Mammary epithelial cell (primary cell): Measurements from ENCODE around the gene MSANTD1.

Source experiments
- EZH2 ChIP-seq: IDR thresholded peaks from 2 replicates; pipeline ENCODE4 v1.6.1; 2012; ENCODE audit warnings: low read length, inconsistent platforms, borderline replicate concordance
- TF ChIP-seq, protein P1 (sequence below), 2 donors: IDR thresholded peaks in 1 of 2; conservative IDR thresholded peaks in 1 of 2; 2 replicates each; pipeline ENCODE4 v1.5.1; 2011 to 2012; ENCODE audit warnings: inconsistent platforms in 2 of 2, low read length in 2 of 2, mild to moderate bottlenecking in 2 of 2, control low read depth in 1 of 2, low read depth in 1 of 2; ENCODE audit not compliant: insufficient read depth in 1 of 2; ENCODE audit errors: extremely low read depth in 1 of 2

DNA sequence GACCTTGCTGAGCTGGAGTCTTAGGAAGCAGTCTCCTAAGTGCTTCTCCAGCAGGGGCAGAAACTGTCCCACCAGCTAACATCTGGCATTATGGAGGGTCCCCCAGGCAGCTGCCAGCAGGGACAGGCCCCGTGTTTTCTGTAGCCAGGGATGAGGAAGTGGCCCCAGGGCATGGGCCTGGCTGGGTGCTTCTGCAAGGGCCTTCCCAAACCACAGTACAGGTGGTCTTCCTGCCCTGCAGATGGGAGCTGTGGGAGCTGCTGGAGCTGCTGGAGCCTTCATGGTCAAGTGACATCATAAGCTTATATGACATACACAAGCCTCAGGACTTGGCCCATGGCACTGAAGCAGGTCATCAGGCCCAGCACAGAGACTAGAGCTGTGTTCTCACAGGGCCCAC lies 5.0 kb upstream of the MSANTD1 start:
- TF ChIP-seq, protein P1, sequence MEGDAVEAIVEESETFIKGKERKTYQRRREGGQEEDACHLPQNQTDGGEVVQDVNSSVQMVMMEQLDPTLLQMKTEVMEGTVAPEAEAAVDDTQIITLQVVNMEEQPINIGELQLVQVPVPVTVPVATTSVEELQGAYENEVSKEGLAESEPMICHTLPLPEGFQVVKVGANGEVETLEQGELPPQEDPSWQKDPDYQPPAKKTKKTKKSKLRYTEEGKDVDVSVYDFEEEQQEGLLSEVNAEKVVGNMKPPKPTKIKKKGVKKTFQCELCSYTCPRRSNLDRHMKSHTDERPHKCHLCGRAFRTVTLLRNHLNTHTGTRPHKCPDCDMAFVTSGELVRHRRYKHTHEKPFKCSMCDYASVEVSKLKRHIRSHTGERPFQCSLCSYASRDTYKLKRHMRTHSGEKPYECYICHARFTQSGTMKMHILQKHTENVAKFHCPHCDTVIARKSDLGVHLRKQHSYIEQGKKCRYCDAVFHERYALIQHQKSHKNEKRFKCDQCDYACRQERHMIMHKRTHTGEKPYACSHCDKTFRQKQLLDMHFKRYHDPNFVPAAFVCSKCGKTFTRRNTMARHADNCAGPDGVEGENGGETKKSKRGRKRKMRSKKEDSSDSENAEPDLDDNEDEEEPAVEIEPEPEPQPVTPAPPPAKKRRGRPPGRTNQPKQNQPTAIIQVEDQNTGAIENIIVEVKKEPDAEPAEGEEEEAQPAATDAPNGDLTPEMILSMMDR (conservative IDR thresholded peaks at IDR 0.05 in 1 of 2, IDR thresholded peaks at IDR 0.05 in 1 of 2; ENCODE audit: extremely low read depth in 1 of 2, insufficient read depth in 1 of 2, low read depth in 1 of 2, low read length in 2 of 2), result no peak
- no peak for TF ChIP-seq EZH2
